ENCODE data around the gene BRINP2.

Gene BRINP2

GRCh38 chr1:177183836-177184235, 13.1 kb downstream of the BRINP2 start:
- DNase-seq (ENCODE audit: low spot score), result no peak
- TF ChIP-seq, protein P1, sequence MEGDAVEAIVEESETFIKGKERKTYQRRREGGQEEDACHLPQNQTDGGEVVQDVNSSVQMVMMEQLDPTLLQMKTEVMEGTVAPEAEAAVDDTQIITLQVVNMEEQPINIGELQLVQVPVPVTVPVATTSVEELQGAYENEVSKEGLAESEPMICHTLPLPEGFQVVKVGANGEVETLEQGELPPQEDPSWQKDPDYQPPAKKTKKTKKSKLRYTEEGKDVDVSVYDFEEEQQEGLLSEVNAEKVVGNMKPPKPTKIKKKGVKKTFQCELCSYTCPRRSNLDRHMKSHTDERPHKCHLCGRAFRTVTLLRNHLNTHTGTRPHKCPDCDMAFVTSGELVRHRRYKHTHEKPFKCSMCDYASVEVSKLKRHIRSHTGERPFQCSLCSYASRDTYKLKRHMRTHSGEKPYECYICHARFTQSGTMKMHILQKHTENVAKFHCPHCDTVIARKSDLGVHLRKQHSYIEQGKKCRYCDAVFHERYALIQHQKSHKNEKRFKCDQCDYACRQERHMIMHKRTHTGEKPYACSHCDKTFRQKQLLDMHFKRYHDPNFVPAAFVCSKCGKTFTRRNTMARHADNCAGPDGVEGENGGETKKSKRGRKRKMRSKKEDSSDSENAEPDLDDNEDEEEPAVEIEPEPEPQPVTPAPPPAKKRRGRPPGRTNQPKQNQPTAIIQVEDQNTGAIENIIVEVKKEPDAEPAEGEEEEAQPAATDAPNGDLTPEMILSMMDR (IDR thresholded peaks at IDR 0.05; ENCODE audit: extremely low read depth, missing control alignments), result no peak

- DNase-seq (ENCODE audit: low spot score), result no peak
- TF ChIP-seq, protein P1 (IDR thresholded peaks at IDR 0.05; ENCODE audit: extremely low read depth, missing control alignments), result no peak
Measured at GRCh38 chr1:177185209-177185608, 14.5 kb downstream of the BRINP2 start.

GRCh38 chr1:177186639-177187038, 15.9 kb downstream of the BRINP2 start:
- TF ChIP-seq, protein P1 (IDR thresholded peaks at IDR 0.05; ENCODE audit: extremely low read depth, missing control alignments), result no peak
- no peak for DNase-seq (ENCODE audit: low spot score)

DNA sequence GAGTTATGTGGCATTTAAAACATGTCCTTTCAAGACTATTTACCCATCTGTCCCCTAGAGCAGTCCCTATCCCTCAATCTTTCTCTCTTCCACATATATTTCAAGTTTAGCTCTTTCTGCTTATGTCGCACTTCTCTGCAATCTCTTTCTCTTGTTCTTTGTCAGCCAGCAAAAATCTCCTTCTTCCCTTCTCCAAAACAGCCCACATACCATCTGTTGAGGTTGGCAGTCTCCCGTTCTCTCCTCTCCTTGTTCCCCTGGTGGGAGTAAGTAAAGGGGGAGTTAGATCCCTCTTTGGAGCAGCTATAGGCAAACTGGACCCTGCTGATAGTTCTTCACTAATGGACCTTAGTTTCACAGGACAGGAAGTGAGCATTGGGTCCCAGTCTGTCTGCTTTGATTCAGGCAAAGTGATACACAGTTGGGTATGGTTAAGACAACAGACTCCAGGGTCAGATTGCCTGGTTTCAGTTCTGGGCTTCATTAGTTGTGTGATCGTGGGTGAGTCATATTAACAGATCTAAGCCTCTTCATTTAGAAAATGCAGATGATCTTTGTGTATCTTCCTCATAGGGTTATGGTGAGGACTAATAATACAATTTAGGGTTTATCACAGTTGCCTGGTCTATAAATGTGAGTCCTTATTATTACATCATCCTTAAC, 19.7 kb downstream of the BRINP2 start:
- no peak for DNase-seq (ENCODE audit: low spot score)
- TF ChIP-seq, protein P1 (IDR thresholded peaks at IDR 0.05; ENCODE audit: extremely low read depth, missing control alignments), result no peak

DNA sequence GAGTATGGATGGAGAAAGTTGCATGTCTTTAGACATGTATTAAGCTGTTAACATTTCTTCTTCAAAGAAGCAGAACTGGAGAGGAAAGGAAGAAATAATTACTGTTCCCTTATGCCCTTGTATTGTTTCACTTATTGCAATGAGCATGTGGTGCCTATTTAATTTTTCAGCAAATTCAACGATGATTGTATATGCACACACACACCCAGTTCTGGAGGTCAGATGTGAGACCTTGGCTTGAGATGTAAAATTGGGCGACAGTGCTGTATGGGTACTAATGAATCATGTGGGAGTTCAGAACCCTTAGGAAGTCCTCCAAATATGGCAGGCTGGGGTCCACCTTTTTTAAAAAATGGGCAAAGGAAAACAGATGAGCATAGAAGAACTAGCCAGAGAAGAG, 27.5 kb downstream of the BRINP2 start:
- TF ChIP-seq, protein P1 (IDR thresholded peaks at IDR 0.05; ENCODE audit: extremely low read depth, missing control alignments), result no peak
- no peak for DNase-seq (ENCODE audit: low spot score)

DNA sequence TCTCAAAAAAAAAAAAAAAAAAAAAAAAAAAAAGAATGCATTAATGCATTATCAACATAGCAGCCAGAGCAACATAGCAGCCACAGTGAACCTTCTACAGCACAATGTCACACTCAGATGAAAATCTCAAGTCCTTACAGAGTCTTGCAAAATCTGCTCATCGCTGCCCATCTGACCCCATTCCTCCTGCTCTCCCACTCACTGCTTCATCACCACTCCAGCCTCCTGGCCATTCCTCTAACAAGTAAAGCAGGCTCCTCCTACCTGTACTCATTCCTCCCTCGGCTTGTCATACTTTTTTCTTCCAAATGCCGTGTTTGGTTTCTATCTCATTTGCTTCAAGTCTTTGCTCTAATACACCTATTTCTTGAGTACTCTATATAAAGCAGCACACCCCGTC, 29.5 kb downstream of the BRINP2 start:
- no peak for DNase-seq (ENCODE audit: low spot score)
- TF ChIP-seq, protein P1 (IDR thresholded peaks at IDR 0.05; ENCODE audit: extremely low read depth, missing control alignments), result no peak

- no peak for DNase-seq (ENCODE audit: low spot score)
- TF ChIP-seq, protein P1 (IDR thresholded peaks at IDR 0.05; ENCODE audit: extremely low read depth, missing control alignments), result no peak
Measured at GRCh38 chr1:177206831-177207355, 36.1 kb downstream of the BRINP2 start.

All from GM20000 (cell line).